ENCODE results near the gene ESRRB. TPM values are rescaled to one million over a fixed set of nuclear protein-coding genes. Genes with fewer than 3 reads are reported as not detected.

The ESRRB gene
- total RNA-seq, 1 donor = under 0.01 TPM

DNA sequence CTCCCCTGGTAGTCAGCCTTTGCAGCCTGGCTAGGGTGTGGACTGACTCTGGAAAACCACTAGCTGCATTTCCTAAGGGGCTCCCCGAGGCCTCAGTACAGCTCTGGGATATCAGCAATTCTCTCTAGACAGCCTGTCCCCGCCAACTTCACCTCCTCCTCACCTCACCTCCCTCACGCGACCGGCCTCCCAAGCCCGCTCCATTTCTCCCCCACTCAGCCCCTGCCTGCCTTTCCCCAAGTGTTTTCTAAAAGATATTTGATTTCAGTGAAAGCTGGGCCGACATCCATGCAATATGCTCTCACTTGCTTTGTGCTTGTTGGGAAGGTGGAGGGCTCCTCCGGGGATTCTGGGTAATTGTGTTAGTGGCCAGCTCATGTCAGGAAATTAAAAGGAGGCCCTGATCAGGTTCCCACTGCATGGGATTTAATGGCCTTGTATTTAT lies 91.8 kb downstream of the ESRRB start:
- TF ChIP-seq, protein P1, sequence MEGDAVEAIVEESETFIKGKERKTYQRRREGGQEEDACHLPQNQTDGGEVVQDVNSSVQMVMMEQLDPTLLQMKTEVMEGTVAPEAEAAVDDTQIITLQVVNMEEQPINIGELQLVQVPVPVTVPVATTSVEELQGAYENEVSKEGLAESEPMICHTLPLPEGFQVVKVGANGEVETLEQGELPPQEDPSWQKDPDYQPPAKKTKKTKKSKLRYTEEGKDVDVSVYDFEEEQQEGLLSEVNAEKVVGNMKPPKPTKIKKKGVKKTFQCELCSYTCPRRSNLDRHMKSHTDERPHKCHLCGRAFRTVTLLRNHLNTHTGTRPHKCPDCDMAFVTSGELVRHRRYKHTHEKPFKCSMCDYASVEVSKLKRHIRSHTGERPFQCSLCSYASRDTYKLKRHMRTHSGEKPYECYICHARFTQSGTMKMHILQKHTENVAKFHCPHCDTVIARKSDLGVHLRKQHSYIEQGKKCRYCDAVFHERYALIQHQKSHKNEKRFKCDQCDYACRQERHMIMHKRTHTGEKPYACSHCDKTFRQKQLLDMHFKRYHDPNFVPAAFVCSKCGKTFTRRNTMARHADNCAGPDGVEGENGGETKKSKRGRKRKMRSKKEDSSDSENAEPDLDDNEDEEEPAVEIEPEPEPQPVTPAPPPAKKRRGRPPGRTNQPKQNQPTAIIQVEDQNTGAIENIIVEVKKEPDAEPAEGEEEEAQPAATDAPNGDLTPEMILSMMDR (IDR thresholded peaks at IDR 0.05; ENCODE audit: extremely low read depth, low read depth, low read length) = no peak
- Histone ChIP-seq H4K20me1 (ENCODE audit: insufficient read depth, low read length) (no peaks in the 10 kb centered on the region), H2AFZ (ENCODE audit: low read length) (no peak overlapping the region), H3K36me3 (ENCODE audit: insufficient read depth, low read length) (no peaks in the 10 kb centered on the region), H3K4me1 (ENCODE audit: insufficient read depth, low read length) (no peaks in the 10 kb centered on the region), H3K27ac (ENCODE audit: low read depth, low read length) (no peak overlapping the region), H3K4me2 (ENCODE audit: insufficient read depth, low read length) (no peak overlapping the region), H3K79me2 (ENCODE audit: insufficient read depth, low read length) (no peaks in the 10 kb centered on the region), H3K4me3 (ENCODE audit: insufficient read depth, low read length) (no peak overlapping the region), H3K9me3 (ENCODE audit: low read depth, low read length) (no peaks in the 10 kb centered on the region), H3K27me3 (ENCODE audit: insufficient read depth, low read length) (no peaks in the 10 kb centered on the region)
- DNase-seq (ENCODE audit: insufficient read length, low spot score, missing footprints) = peak; percentile 39

DNA sequence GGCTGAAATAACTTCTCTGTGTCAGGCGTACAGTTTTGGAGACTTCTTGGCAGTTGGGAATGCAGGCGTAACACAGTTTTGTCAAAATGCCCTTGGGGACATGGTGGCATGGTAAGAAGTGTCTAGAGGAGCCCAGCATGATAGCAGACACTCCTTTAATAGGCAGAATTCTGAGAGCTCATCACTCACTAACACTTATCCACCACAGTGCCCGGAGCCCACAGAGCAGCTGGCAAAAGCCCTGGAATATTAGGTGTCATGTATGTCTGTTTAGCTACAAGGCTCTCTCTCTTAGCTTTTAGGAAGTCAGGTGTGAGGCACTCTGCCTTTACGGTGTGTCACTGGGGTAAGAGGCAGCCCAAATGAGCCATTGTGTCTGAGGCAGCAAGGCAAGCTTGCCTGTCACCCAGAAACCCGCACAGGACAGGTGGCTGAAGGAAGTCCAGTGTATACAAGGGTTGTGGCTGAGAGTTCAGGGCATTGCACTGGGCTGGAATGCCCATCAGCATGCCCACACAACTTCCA lies 96.3 kb downstream of the ESRRB start:
- TF ChIP-seq, protein P1 (IDR thresholded peaks at IDR 0.05; ENCODE audit: extremely low read depth, low read depth, low read length) = no peak
- Histone ChIP-seq H3K27me3 (ENCODE audit: insufficient read depth, low read length) (peaks cover 4% of the 10 kb centered on the region), H3K4me1 (ENCODE audit: insufficient read depth, low read length) (no peaks in the 10 kb centered on the region), H3K4me3 (ENCODE audit: insufficient read depth, low read length) (no peak overlapping the region), H2AFZ (ENCODE audit: low read length) (no peak overlapping the region), H4K20me1 (ENCODE audit: insufficient read depth, low read length) (no peaks in the 10 kb centered on the region), H3K27ac (ENCODE audit: low read depth, low read length) (no peak overlapping the region), H3K79me2 (ENCODE audit: insufficient read depth, low read length) (no peaks in the 10 kb centered on the region), H3K4me2 (ENCODE audit: insufficient read depth, low read length) (no peak overlapping the region), H3K9me3 (ENCODE audit: low read depth, low read length) (no peaks in the 10 kb centered on the region), H3K36me3 (ENCODE audit: insufficient read depth, low read length) (no peaks in the 10 kb centered on the region)
- DNase-seq (ENCODE audit: insufficient read length, low spot score, missing footprints) = no peak

DNA sequence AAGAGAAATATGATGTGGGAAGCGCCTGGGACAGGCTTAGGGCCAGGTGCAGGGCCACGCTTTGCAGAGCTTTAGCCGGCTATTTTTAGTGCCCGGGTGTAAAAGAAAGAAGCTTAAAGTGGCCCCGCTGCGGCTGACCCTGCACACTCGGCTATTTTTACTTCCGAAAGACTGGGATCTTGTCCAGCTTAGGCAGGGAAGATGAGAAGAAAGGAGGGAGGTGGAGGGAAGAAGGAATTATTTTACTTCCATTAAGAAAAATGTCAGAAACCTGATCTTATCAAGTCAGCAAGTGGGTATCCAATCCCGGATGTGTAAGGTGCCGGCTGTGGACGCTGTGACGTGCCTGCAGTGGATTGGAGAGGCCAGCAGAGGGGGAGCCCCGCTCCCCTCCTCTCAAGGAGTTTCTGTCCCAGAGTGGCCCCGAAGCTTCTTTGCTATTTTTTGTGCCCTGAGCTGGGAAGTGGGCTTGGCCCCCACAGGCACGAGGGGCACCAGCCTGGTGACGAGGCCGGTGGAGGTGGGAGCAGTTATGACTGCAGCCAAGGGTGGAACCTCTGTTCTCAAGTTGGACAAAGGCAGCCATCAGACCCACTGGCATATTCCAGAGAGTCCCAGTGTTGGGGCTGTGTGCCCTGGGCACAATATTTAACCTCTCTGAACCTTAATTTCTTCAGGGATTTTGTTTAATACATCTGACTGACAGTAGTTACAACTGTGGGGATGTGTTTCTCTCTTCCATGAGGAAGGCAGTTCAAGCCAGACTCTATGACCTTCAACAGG lies 97.7 kb downstream of the ESRRB start:
- Histone ChIP-seq H3K36me3 (ENCODE audit: insufficient read depth, low read length) (no peaks in the 10 kb centered on the region), H4K20me1 (ENCODE audit: insufficient read depth, low read length) (no peaks in the 10 kb centered on the region), H3K4me2 (ENCODE audit: insufficient read depth, low read length) (peak overlapping the region; percentile 40), H3K27me3 (ENCODE audit: insufficient read depth, low read length) (peaks cover 4% of the 10 kb centered on the region), H3K4me3 (ENCODE audit: insufficient read depth, low read length) (no peak overlapping the region), H3K27ac (ENCODE audit: low read depth, low read length) (no peak overlapping the region), H3K79me2 (ENCODE audit: insufficient read depth, low read length) (no peaks in the 10 kb centered on the region), H2AFZ (ENCODE audit: low read length) (peak overlapping the region; percentile 20), H3K9me3 (ENCODE audit: low read depth, low read length) (no peaks in the 10 kb centered on the region), H3K4me1 (ENCODE audit: insufficient read depth, low read length) (no peaks in the 10 kb centered on the region)
- TF ChIP-seq, protein P1 (IDR thresholded peaks at IDR 0.05; ENCODE audit: extremely low read depth, low read depth, low read length) = no peak
- no peak for DNase-seq (ENCODE audit: insufficient read length, low spot score, missing footprints)

DNA sequence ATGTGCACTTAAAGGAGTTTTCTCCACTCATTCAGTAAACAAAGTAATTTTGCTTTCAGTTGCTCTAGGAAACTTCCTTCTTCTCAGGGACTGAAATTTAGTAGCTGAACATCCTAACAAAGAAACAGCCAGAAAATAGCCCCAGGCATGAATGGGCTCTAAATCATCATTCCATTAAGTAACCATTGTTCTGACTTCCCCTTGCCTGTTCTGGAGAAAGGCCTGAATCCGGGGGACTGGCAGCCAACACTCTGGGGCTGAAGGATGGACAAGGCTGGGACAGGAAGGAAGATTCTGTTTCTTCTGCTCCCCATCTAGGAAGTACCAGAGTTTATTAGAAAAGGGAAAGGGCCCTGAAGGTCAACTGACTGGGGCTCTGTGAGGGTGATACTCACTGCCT lies 104.5 kb downstream of the ESRRB start:
- H3K27me3 ChIP-seq (ENCODE audit: insufficient read depth, low read length) = no peaks in the 10 kb centered on the region
- no peak for DNase-seq (ENCODE audit: insufficient read length, low spot score, missing footprints)
- H3K79me2 ChIP-seq (ENCODE audit: insufficient read depth, low read length) = no peaks in the 10 kb centered on the region
- H3K4me3 ChIP-seq (ENCODE audit: insufficient read depth, low read length) = no peak overlapping the region
- no peaks in the 10 kb centered on the region for H3K36me3 ChIP-seq (ENCODE audit: insufficient read depth, low read length)
- no peaks in the 10 kb centered on the region for H4K20me1 ChIP-seq (ENCODE audit: insufficient read depth, low read length)
- H3K4me1 ChIP-seq (ENCODE audit: insufficient read depth, low read length) = no peaks in the 10 kb centered on the region
- no peak overlapping the region for H3K4me2 ChIP-seq (ENCODE audit: insufficient read depth, low read length)
- no peak overlapping the region for H3K27ac ChIP-seq (ENCODE audit: low read depth, low read length)
- no peaks in the 10 kb centered on the region for H3K9me3 ChIP-seq (ENCODE audit: low read depth, low read length)
- no peak overlapping the region for H2AFZ ChIP-seq (ENCODE audit: low read length)
- TF ChIP-seq, protein P1 (IDR thresholded peaks at IDR 0.05; ENCODE audit: extremely low read depth, low read depth, low read length) = no peak
